HCT116 (cell line): ENCODE results near the gene TDRD7.

ENCODE experiments used
- CTCF ChIP-seq, 3 experiments: fragments of 200-600 bp in 1 of 3; sonication (generic) in 1 of 3; IDR thresholded peaks in 2 of 3; conservative IDR thresholded peaks in 1 of 3; 2 replicates each; pipeline ENCODE4 v1.5.1; 2012 to 2017; ENCODE audit warnings: low read depth in 2 of 3, low read length in 2 of 3, antibody characterized with exemption in 1 of 3, borderline replicate concordance in 1 of 3, control low read depth in 1 of 3, mild to moderate bottlenecking in 1 of 3, mixed read lengths in 1 of 3, mixed run types in 1 of 3, moderate library complexity in 1 of 3; ENCODE audit not compliant: insufficient read depth in 1 of 3
- EGR1 ChIP-seq: IDR thresholded peaks from 2 replicates; pipeline ENCODE4 v1.6.1; 2012; ENCODE audit warnings: low read depth
- EZH2 ChIP-seq: fragments of 200-600 bp; sonication (generic); IDR thresholded peaks from 2 replicates; pipeline ENCODE4 v1.6.1; 2017; ENCODE audit warnings: antibody characterized with exemption, mixed run types
- EZH2phosphoT487 ChIP-seq: fragments of 200-600 bp; IDR thresholded peaks from 2 replicates; pipeline ENCODE4 v1.6.1; 2018; ENCODE audit warnings: antibody characterized with exemption, borderline replicate concordance
- MAX ChIP-seq: IDR thresholded peaks from 2 replicates; pipeline ENCODE4 v1.6.1; 2012
- POLR2A ChIP-seq: IDR thresholded peaks from 2 replicates; pipeline ENCODE4 v1.7.0; 2011; ENCODE audit warnings: borderline replicate concordance; ENCODE audit not compliant: insufficient read depth, insufficient read length; ENCODE audit errors: extremely low read depth
- ZFX ChIP-seq: fragments of 450-650 bp; IDR thresholded peaks from 2 replicates; pipeline ENCODE4 v1.6.1; 2017
- ZNF274 ChIP-seq: fragments of 200-500 bp; sonication (Bioruptor generic); IDR thresholded peaks from 2 replicates; pipeline ENCODE4 v1.6.1; 2014; ENCODE audit warnings: mild to moderate bottlenecking, low read depth, low read length, inconsistent platforms

- TF ChIP-seq ZFX (no peak), POLR2A (no peak), EZH2phosphoT487 (no peak), CTCF (IDR thresholded peaks at IDR 0.05 in 2 of 3, conservative IDR thresholded peaks at IDR 0.05 in 1 of 3; ENCODE audit: borderline replicate concordance in 1 of 3, insufficient read depth in 1 of 3, low read depth in 2 of 3, low read length in 2 of 3) (peak; percentile 32 to 61 (median 44); a peak in 5 of 6 replicates), MAX (no peak), EGR1 (no peak), ZNF274 (no peak), EZH2 (no peak)
These were observed 58.2 kb downstream of the TDRD7 start for GRCh38 chr9:97470076-97470475.
